Measurements from ENCODE around the gene SUCLG2.

GRCh38 chr3:67453628-67454027 is 200.8 kb downstream of the SUCLG2 start:
- TF ChIP-seq CTCF (optimal IDR thresholded peaks at IDR 0.05 in 1 of 3, IDR thresholded peaks at IDR 0.05 in 1 of 3, conservative IDR thresholded peaks at IDR 0.05 in 1 of 3; ENCODE audit: extremely low read depth in 1 of 3, insufficient read depth in 2 of 3, low read length in 3 of 3) = no peak
- no peak for TF ChIP-seq EZH2 (IDR thresholded peaks at IDR 0.05; ENCODE audit: low read length)
